Activated naive CD8-positive, alpha-beta T cell treated with anti-CD3 and anti-CD28 coated beads for 36 hours (primary cell): Measurements from ENCODE around the gene CLTB. TPM values are rescaled to one million over a fixed set of nuclear protein-coding genes. Genes with fewer than 3 reads are reported as not detected.

ENCODE experiments used
- DNase-seq: peaks from one replicate; pipeline ENCODE4 v3.0.0; 2021
- H3K27ac Mint-ChIP-seq: one replicate; pipeline ENCODE4 v1.8.0; 2022; ENCODE audit warnings: mild to moderate bottlenecking, moderate library complexity, mixed read lengths
- H3K27me3 Mint-ChIP-seq: one replicate; pipeline ENCODE4 v1.8.0; 2022; ENCODE audit warnings: mild to moderate bottlenecking, mixed read lengths
- H3K36me3 Mint-ChIP-seq: one replicate; pipeline ENCODE4 v1.8.0; 2021; ENCODE audit warnings: mild to moderate bottlenecking, mixed read lengths
- H3K4me1 Mint-ChIP-seq: one replicate; pipeline ENCODE4 v1.8.0; 2021; ENCODE audit warnings: mixed read lengths
- H3K4me3 Mint-ChIP-seq: one replicate; pipeline ENCODE4 v1.8.0; 2022; ENCODE audit warnings: mild to moderate bottlenecking, moderate library complexity, mixed read lengths
- H3K9me3 Mint-ChIP-seq: one replicate; pipeline ENCODE4 v1.8.0; 2022; ENCODE audit warnings: mixed read lengths
- total RNA-seq, 2 experiments: library from RNA; stranded (reverse); gene quantifications; one replicate each; pipeline ENCODE4 v1.2.3, GENCODE V29; 2021

CLTB gene
- total RNA-seq, 2 experiments from 2014 or later = 53.4 to 57.7 TPM

- no peak for DNase-seq
- Mint-ChIP-seq H3K36me3 (no peaks in the 10 kb centered on the region), H3K9me3 (no peaks in the 10 kb centered on the region), H3K27ac (no peak overlapping the region), H3K4me1 (peaks cover 11% of the 10 kb centered on the region), H3K27me3 (peaks cover 15% of the 10 kb centered on the region), H3K4me3 (no peak overlapping the region)
Measured at GRCh38 chr5:176440927-176441706, 24.8 kb upstream of the CLTB start.

- Mint-ChIP-seq H3K4me1 (peaks cover 11% of the 10 kb centered on the region), H3K27me3 (peaks cover 15% of the 10 kb centered on the region), H3K9me3 (no peaks in the 10 kb centered on the region), H3K36me3 (no peaks in the 10 kb centered on the region), H3K4me3 (no peak overlapping the region), H3K27ac (no peak overlapping the region)
- no peak for DNase-seq
Measured at GRCh38 chr5:176438959-176439757, 22.8 kb upstream of the CLTB start.

GRCh38 chr5:176436656-176437055 lies 20.3 kb upstream of the CLTB start:
- H3K9me3 Mint-ChIP-seq = no peaks in the 10 kb centered on the region
- no peaks in the 10 kb centered on the region for H3K36me3 Mint-ChIP-seq
- H3K4me3 Mint-ChIP-seq = peak overlapping the region; percentile 18
- H3K27ac Mint-ChIP-seq = peak overlapping the region; percentile 63
- H3K4me1 Mint-ChIP-seq = peaks cover 11% of the 10 kb centered on the region
- H3K27me3 Mint-ChIP-seq = peaks cover 15% of the 10 kb centered on the region
- no peak for DNase-seq

- H3K4me3 Mint-ChIP-seq = no peak overlapping the region
- peaks cover 3% of the 10 kb centered on the region for H3K36me3 Mint-ChIP-seq
- H3K4me1 Mint-ChIP-seq = peaks cover 19% of the 10 kb centered on the region
- DNase-seq = no peak
- peaks cover 2% of the 10 kb centered on the region for H3K9me3 Mint-ChIP-seq
- H3K27me3 Mint-ChIP-seq = peaks cover 4% of the 10 kb centered on the region
- no peak overlapping the region for H3K27ac Mint-ChIP-seq
Measured at GRCh38 chr5:176432707-176433106, 16.4 kb upstream of the CLTB start.

- Mint-ChIP-seq H3K27ac (peak overlapping the region; percentile 57), H3K27me3 (no peaks in the 10 kb centered on the region), H3K4me3 (no peak overlapping the region), H3K9me3 (peaks cover 5% of the 10 kb centered on the region), H3K36me3 (peaks cover 3% of the 10 kb centered on the region), H3K4me1 (peaks cover 8% of the 10 kb centered on the region)
- DNase-seq = no peak
Measured at GRCh38 chr5:176429972-176430371, 13.6 kb upstream of the CLTB start.

GRCh38 chr5:176427971-176428370 lies 11.6 kb upstream of the CLTB start:
- Mint-ChIP-seq H3K4me1 (peaks cover 8% of the 10 kb centered on the region), H3K4me3 (no peak overlapping the region), H3K9me3 (peaks cover 5% of the 10 kb centered on the region), H3K36me3 (peaks cover 3% of the 10 kb centered on the region), H3K27ac (no peak overlapping the region), H3K27me3 (no peaks in the 10 kb centered on the region)
- no peak for DNase-seq

GRCh38 chr5:176426876-176427275 lies 10.5 kb upstream of the CLTB start:
- no peak overlapping the region for H3K4me3 Mint-ChIP-seq

GRCh38 chr5:176425791-176426190 lies 9.5 kb upstream of the CLTB start:
- H3K27ac Mint-ChIP-seq = no peak overlapping the region
- no peaks in the 10 kb centered on the region for H3K27me3 Mint-ChIP-seq
- H3K36me3 Mint-ChIP-seq = peaks cover 3% of the 10 kb centered on the region
- peaks cover 8% of the 10 kb centered on the region for H3K4me1 Mint-ChIP-seq
- H3K9me3 Mint-ChIP-seq = peaks cover 5% of the 10 kb centered on the region
- no peak overlapping the region for H3K4me3 Mint-ChIP-seq
- DNase-seq = no peak

More at GRCh38 chr5:176426876-176427275, 10.5 kb upstream of the CLTB start:
- Mint-ChIP-seq H3K4me1 (peaks cover 8% of the 10 kb centered on the region), H3K9me3 (peaks cover 5% of the 10 kb centered on the region), H3K27ac (no peak overlapping the region), H3K36me3 (peaks cover 3% of the 10 kb centered on the region), H3K27me3 (no peaks in the 10 kb centered on the region)
- no peak for DNase-seq

GRCh38 chr5:176425138-176425537 lies 8.8 kb upstream of the CLTB start:
- Mint-ChIP-seq H3K9me3 (peaks cover 2% of the 10 kb centered on the region), H3K27me3 (no peaks in the 10 kb centered on the region), H3K4me3 (no peak overlapping the region), H3K4me1 (peaks cover 2% of the 10 kb centered on the region), H3K27ac (no peak overlapping the region), H3K36me3 (no peaks in the 10 kb centered on the region)
- no peak for DNase-seq

GRCh38 chr5:176424181-176424580 lies 7.8 kb upstream of the CLTB start:
- Mint-ChIP-seq H3K4me1 (no peaks in the 10 kb centered on the region), H3K27me3 (no peaks in the 10 kb centered on the region), H3K27ac (no peak overlapping the region), H3K9me3 (peaks cover 2% of the 10 kb centered on the region), H3K4me3 (no peak overlapping the region), H3K36me3 (no peaks in the 10 kb centered on the region)
- DNase-seq = no peak

- no peak overlapping the region for H3K4me3 Mint-ChIP-seq
- peaks cover 2% of the 10 kb centered on the region for H3K9me3 Mint-ChIP-seq
- no peak for DNase-seq
- H3K4me1 Mint-ChIP-seq = peaks cover 10% of the 10 kb centered on the region
- no peaks in the 10 kb centered on the region for H3K27me3 Mint-ChIP-seq
- H3K36me3 Mint-ChIP-seq = no peaks in the 10 kb centered on the region
- H3K27ac Mint-ChIP-seq = no peak overlapping the region
Measured at GRCh38 chr5:176420972-176421544, 4.7 kb upstream of the CLTB start.

GRCh38 chr5:176420086-176420485 lies 3.7 kb upstream of the CLTB start:
- H3K4me3 Mint-ChIP-seq = no peak overlapping the region
- H3K4me1 Mint-ChIP-seq = peaks cover 12% of the 10 kb centered on the region
- DNase-seq = no peak
- H3K27me3 Mint-ChIP-seq = no peaks in the 10 kb centered on the region
- no peaks in the 10 kb centered on the region for H3K36me3 Mint-ChIP-seq
- H3K9me3 Mint-ChIP-seq = no peaks in the 10 kb centered on the region
- H3K27ac Mint-ChIP-seq = no peak overlapping the region

GRCh38 chr5:176418251-176418650 lies 1.9 kb upstream of the CLTB start:
- H3K27ac Mint-ChIP-seq = no peak overlapping the region
- DNase-seq = no peak

GRCh38 chr5:176416965-176417364 lies 626 bp upstream of the CLTB start:
- H3K27ac Mint-ChIP-seq = peak overlapping the region; percentile 19
- no peaks in the 10 kb centered on the region for H3K9me3 Mint-ChIP-seq
- no peak for DNase-seq
- H3K4me1 Mint-ChIP-seq = peaks cover 32% of the 10 kb centered on the region
- H3K36me3 Mint-ChIP-seq = no peaks in the 10 kb centered on the region
- H3K4me3 Mint-ChIP-seq = peak overlapping the region; percentile 63
- no peaks in the 10 kb centered on the region for H3K27me3 Mint-ChIP-seq

More at GRCh38 chr5:176418251-176418650, 1.9 kb upstream of the CLTB start:
- Mint-ChIP-seq H3K9me3 (no peaks in the 10 kb centered on the region), H3K27me3 (no peaks in the 10 kb centered on the region), H3K4me1 (peaks cover 28% of the 10 kb centered on the region), H3K36me3 (no peaks in the 10 kb centered on the region), H3K4me3 (no peak overlapping the region)

- no peak for DNase-seq
- no peaks in the 10 kb centered on the region for H3K27me3 Mint-ChIP-seq
Measured at GRCh38 chr5:176415240-176415951, 943 bp downstream of the CLTB start.

More at GRCh38 chr5:176415240-176415951, 943 bp downstream of the CLTB start:
- Mint-ChIP-seq H3K9me3 (no peaks in the 10 kb centered on the region), H3K36me3 (no peaks in the 10 kb centered on the region), H3K27ac (peak overlapping the region; percentile 14), H3K4me3 (peak overlapping the region; percentile 76), H3K4me1 (peaks cover 32% of the 10 kb centered on the region)
